ENCODE results near the gene NDFIP1.
"Not testable (repeated sequence)": the region's sequence is repeated elsewhere in the genome, so short reads cannot be mapped to it uniquely, and the experiment has no call there.

Gene NDFIP1

DNA sequence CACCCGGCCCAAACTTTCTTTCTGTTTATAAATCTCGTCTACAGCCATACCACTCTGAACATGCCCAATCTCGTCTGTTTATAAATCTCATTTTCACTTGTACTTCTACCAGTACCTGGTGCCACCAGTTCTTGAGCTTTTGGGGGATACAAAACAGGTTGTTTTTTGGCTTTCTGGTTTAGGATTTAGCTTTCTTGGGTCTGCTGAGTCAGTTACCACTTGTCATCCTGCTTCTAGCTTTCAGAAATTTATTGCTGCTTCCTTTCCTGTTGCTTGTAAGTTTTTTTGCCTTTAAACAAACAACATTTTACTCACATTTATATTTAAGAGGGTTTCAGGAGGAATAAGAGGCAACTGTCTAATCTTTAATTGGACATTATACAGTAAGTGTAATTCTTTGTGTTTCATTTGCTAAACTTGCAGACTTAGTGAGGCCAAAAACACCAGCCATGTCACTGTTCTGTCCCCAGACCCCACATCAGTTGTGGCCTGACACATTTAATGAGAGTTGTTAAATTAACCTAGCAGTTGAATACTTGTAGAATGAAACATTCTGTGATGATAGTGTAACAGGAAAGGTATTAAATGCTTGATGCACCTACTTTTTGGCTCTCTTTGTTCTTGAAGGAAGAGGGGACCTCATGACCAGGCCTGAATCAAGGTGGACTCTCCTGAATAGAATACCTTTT, 11.8 kb downstream of the NDFIP1 start:
- FAIRE-seq, result no peak

- FAIRE-seq, result no peak
Observed at GRCh38 chr5:142122121-142122520, 13.5 kb downstream of the NDFIP1 start.

GRCh38 chr5:142125378-142125777, 16.8 kb downstream of the NDFIP1 start:
- no peak for FAIRE-seq

DNA sequence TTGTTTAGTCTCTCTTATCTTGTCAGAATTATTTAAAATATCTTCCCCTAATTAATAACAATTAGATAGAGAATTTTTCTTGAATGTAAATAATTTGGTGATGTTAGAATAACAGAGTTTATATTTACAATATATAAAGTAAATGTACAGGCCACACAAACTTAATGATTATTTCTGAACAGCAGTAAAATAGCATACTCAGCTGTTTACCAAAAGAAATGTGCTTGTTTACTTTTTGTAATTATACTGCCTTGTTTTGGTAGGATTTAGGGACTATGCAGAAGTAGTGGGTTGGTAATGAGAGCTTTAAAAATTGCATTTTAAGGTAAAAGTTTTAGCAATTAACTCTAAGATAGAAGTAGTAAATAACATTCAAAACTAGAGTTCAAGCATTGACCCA, 17.4 kb downstream of the NDFIP1 start:
- FAIRE-seq, result no peak

DNA sequence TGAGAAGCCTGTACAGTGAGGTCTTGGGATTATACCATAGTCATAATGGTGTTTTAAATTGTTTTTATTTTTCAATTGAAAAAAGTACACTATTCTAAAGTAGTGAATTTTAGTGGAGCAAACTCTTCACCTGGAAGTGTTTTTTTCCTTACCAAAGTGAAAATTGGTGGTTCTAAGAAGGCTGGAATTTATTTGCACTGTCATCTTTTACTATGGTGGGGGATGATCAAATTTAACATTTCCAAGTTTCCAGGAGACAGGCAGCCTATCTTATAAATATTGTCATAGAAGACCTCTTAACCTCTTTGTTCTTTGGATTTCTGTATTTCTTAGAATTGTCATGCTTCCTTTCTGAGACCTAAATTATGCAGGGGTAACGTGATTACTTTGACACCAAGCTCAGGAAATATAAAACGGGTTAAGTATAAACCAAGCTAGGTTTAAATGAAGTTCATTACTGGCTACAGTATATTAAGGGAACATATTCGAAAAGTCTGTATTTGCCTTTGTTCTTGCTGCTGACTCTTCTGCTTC, 20.2 kb downstream of the NDFIP1 start:
- FAIRE-seq, result no peak

GRCh38 chr5:142129446-142130066, 21.0 kb downstream of the NDFIP1 start:
- no peak for FAIRE-seq

GRCh38 chr5:142131394-142131793, 22.8 kb downstream of the NDFIP1 start:
- FAIRE-seq, result no peak

- FAIRE-seq, result no peak
Observed at GRCh38 chr5:142132916-142133315, 24.3 kb downstream of the NDFIP1 start.

DNA sequence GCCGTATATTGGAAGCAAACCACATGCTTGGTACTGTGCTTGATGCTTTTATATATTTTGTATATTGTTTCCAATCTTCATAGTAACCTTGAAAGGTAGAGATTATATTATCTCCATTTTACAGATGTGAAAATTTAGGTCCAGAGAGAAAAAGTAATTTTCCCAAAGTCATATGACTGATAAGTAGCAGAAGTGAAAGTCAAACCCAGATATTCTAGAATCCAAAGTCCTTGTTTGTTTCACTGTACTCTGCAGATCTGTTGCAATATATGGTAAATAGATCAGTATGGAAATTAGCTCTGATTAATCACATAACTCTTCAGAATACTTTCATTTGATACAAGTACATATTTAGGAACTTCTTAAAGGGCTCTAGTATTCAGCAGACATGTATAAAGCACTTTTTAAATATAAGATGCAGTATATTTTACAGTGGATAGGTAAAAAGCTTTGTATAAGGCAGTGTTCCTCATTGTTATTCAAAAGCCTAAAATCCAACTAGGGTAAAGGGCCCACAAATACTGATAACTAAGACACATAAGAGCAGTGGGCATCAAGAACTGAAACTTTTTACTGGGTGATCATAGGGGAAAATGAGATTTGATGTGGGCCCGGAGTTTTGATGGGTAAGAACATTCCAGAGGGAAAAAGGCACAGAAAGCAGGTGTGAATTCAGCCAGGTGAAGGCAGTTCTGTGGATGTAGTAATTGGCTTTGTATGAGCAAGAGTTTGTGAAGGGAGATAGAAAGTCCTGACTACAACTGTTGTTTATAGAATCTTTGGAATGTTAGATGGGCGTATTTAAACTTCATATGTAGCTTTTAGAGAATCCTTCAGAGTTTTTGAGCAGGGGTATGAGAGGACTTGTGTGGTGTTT, 25.0 kb downstream of the NDFIP1 start:
- FAIRE-seq, result no peak

GRCh38 chr5:142134331-142135010, 25.9 kb downstream of the NDFIP1 start:
- FAIRE-seq, result peak; percentile 32

- FAIRE-seq, result peak; percentile 60
Observed at GRCh38 chr5:142141463-142141862, 32.9 kb downstream of the NDFIP1 start.

DNA sequence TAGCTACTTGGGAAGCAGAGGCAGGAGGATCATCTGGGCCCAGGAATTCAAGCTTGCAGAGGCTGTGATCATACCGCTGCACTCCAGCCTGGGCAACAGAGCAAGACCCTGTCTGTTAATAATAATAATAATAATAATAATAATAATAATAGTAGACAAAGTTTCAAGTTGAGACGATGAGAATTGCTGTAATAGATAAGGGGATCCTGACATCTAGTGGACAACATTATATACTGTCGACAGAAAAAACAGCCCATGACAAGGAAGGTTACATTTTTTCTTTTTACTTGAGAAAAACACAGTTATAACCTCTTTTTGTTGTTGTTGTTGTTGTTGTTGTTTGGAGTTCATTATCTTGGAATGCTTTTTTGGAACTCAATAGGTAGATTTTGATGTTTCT, 35.3 kb downstream of the NDFIP1 start:
- peak; percentile 95 for FAIRE-seq

DNA sequence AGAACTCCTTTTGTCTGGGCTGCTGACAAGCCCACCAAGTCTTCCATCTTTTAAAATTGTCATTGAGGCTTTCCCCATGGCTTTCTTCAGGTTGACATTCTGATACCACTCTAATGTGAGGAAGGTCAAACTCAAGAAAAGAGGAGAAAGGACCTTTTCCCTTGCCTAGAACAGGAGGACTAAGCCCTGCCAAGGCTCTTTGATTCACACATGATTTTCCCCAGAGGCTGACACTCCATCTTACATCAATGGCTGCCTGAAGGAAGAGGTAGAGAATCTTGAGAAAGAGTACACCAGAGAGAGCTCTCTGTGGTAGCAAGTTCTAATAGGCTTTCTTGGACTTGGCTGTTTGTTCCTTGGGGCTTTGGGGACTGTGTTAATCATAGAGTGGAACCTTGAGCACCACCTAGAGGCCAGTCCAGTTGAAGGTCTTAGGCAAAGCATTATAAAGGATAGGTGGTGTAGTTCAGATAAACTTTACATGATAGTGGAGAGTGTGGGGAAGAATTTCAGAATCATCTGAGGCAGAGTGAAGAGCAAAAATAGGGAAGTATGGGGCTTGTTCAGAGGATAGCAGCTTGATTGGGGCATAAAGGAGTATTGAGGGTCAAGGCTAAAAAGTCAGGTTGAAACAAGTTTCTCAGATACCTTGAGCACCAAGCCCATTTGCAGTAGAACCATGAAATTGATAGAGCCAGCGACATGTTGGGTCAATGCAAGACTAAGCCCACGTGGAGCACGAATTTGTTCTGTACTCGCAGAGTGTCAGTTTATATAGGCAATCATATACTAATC, 36.7 kb downstream of the NDFIP1 start:
- peak; percentile 91 for FAIRE-seq

- no peak for FAIRE-seq
Observed at GRCh38 chr5:142149363-142149762, 40.8 kb downstream of the NDFIP1 start.

DNA sequence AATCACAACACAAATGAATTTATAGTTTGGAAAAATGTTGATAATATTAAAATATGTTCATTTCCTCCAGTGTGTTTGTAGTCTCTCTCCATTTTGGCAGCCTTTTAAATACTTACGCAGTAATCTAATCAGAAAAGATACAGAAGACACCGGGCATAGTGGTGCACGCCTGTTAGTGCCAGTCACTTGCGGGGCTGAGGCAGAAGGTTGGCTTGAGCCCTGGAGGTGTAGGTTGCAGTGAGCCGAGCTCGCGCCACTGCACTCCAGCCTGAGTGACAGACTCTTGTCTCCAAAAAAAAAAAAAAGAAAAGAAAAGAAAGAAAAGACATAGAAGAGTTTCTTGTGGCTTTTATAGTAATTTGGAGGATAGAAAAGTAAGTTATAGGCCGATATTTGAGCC, 41.9 kb downstream of the NDFIP1 start:
- FAIRE-seq, result no peak

DNA sequence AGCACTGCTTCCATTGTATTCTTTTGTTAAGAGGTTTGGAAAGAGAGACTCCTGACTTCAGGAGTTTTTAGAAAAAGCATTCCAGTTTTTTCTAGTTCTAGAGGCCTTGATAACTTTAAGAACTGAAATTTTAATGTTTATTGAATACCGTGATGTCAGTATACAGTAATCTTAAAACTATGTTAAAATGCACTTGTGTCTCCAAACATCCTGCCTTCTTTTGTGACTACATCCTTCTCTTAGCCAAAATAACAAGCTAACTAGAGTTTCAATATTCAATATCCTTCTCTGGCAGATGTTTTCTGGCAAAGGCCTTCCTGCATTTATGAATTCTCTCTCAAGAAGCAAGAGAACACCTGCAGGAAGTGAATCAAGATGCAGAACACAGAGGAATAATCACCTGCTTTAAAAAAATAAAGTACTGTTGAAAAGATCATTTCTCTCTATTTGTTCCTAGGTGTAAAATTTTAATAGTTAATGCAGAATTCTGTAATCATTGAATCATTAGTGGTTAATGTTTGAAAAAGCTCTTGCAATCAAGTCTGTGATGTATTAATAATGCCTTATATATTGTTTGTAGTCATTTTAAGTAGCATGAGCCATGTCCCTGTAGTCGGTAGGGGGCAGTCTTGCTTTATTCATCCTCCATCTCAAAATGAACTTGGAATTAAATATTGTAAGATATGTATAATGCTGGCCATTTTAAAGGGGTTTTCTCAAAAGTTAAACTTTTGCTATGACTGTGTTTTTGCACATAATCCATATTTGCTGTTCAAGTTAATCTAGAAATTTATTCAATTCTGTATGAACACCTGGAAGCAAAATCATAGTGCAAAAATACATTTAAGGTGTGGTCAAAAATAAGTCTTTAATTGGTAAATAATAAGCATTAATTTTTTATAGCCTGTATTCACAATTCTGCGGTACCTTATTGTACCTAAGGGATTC, 43.1 kb downstream of the NDFIP1 start:
- FAIRE-seq, result peak; percentile 98

GRCh38 chr5:142152384-142152732, 43.8 kb downstream of the NDFIP1 start:
- FAIRE-seq, result no peak

DNA sequence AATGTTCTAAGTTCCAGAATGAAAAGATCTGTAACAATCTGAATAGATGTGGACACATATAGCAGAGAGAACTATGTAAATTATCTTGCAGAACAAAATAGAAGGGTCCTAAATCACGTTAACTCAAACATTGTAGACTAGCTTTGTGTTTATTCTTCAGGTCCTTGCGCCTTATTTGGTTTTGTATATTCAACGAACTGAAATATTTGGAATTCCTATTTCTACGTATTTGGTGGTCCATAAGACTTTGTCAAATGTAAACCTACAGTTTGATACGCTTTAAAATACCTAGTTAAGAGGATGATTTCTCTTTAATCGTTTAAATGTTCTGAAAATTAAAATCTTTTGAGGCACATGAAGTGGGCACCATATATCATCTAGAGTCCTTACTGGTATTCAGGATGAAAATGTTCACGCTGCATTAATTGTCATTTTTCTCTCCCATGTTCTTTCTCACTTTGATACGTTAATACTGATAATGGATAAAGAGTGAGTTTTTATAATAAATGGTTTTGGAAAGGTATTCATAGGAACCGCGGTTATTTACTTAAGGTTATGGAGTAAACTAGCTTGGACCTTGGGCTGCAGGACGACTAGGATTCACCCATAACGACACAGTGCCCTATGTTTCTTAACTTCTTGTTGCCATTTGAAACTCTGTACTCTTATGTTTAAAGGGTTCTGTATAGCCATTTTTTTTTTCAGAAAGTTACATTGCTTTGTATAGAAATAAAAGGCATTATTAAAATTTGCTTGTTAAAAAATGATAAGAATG, 45.3 kb downstream of the NDFIP1 start:
- FAIRE-seq, result no peak

DNA sequence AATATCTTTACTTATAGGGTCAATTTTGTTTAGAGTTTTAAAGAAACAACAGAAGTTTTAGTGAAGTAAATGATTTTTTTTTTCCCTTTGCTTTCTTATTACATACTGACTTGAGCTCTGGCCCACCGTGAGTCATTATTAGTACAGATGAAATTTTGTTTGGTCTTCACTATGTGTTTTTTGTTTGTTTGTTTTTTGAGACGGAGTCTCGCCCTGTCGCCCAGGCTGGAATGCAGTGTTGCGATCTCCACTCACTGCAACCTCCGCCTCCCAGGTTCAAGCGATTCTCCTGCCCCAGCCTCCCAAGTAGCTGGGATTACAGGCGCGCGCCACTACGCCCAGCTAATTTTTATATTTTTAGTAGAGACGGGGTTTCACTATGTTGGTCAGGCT, 45.9 kb downstream of the NDFIP1 start:
- FAIRE-seq, result not testable (repeated sequence)

DNA sequence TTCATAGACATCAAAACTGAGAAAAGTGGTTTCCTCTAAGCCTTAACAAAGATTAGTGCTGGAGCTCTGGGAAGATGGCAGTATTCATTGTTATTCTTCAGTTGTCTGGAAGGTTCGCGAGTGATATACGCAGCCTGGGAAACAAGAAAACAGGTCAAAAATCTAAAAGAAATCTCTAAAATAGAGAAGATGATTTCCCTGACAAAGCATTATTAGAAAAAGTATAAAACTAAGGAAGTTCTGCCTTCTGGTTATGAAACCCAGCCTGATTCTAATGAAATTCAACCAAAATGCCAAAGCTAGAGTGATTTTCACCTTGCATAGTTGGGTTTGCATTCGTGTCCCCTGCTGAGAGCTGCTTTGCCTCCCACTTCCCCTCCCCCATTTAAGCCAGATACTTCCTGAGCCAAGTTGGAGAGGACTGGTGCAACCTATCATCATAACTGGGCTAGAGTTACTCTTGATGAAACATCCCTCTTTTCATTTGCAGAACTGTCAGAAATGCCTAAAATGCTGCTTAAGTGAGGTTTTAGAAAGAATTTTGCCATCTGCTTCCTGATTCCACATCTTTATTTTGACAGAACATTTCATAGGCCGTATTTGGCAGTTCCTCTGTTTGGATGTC, 48.4 kb downstream of the NDFIP1 start:
- FAIRE-seq, result no peak

Data from A204.1 (cell line).